Erythroblast (primary cell): ENCODE measurements around the gene TAPBP.

Source experiments
- GATA1 ChIP-seq: IDR thresholded peaks from 2 replicates; pipeline ENCODE4 v1.6.1; 2011; ENCODE audit warnings: low read depth, mild to moderate bottlenecking, control low read depth, low read length, moderate library complexity
- POLR2A ChIP-seq: IDR thresholded peaks from 2 replicates; pipeline ENCODE4 v1.6.1; 2011; ENCODE audit warnings: mild to moderate bottlenecking, low read length

DNA sequence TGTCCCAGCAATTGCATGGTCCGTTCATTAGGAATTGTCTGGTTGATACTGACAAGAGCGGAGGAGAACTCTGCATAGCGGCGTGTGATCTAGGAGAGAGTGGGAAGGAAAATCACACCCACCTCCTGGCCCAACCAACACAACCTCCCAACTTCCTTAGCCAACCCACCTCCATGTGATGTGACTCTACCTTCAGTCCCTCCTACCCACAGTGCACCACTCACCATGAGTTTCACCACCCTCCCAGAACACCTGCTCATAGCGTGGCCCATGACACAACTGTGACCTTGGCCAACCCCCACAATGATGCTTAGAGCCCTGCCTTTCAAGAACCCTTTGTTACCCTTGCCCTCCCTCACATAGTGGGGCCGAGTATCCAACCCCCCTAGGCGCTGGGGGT is 49.9 kb downstream of the TAPBP start:
- TF ChIP-seq POLR2A (no peak), GATA1 (no peak)
